Measurements from ENCODE around the gene ENTPD1.
A peak's percentile ranks its signal among the peaks of the same experiment; 100 is the strongest.
"Not testable (repeated sequence)": the region's sequence is repeated elsewhere in the genome, so short reads cannot be mapped to it uniquely, and the experiment has no call there.

Gene ENTPD1

DNA sequence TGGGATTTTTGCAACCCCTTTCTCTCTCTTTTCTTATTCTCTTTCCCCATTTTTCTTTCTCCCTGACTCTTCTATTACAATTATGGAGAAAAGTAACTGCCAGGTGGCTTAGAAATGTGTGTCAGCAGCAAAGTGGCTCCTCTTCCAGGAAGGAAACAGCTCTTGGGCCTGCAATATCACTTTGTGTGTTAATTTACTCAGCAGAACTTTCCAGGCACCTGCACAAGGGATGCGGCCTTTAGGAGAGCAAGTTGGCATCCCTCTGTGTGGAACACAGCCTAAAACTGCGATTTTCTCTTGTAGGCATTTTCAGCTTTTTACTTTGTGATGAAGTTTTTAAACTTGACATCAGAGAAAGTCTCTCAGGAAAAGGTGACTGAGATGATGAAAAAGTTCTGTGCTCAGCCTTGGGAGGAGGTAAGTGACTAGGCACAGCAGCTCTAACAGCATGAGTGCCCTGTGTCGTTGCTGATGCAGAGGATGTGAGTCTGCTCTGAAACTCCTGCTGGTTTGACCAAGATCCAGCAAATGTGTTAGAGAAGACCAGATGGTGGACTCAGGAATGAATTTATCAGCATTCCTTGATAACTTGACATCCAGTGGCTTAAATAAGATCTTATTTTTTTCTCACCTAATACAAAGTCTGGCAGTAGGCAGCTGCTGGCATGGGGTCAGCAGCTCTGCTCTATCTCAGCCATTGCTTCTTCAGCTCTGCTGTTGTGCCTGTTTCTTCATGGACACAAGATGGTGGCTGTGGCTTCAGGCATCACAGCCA lies 104.4 kb downstream of the ENTPD1 start:
- DNase-seq (ENCODE audit: insufficient read length, low spot score) = no peak
- FAIRE-seq = no peak

DNA sequence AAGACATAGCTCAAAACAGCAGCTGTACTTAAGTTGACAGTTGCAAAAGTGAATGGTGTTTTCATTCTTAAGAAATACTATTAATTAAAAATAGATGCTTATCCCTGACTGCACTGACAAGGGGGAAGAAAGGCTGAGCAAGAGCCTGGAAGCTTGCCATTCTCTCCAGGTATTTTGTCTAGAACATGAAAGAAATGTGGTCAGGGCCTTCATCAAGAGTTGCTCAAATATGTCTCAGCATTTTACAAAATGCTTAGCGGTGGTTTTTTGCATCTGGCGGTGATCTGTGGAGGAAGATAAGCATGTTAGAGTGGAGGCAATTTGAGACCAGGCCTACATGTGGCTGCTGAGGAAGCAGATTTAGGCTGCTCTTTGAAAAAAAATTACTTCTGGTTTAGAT lies 105.4 kb downstream of the ENTPD1 start:
- DNase-seq (ENCODE audit: insufficient read length, low spot score) (no peak), FAIRE-seq (no peak)

DNA sequence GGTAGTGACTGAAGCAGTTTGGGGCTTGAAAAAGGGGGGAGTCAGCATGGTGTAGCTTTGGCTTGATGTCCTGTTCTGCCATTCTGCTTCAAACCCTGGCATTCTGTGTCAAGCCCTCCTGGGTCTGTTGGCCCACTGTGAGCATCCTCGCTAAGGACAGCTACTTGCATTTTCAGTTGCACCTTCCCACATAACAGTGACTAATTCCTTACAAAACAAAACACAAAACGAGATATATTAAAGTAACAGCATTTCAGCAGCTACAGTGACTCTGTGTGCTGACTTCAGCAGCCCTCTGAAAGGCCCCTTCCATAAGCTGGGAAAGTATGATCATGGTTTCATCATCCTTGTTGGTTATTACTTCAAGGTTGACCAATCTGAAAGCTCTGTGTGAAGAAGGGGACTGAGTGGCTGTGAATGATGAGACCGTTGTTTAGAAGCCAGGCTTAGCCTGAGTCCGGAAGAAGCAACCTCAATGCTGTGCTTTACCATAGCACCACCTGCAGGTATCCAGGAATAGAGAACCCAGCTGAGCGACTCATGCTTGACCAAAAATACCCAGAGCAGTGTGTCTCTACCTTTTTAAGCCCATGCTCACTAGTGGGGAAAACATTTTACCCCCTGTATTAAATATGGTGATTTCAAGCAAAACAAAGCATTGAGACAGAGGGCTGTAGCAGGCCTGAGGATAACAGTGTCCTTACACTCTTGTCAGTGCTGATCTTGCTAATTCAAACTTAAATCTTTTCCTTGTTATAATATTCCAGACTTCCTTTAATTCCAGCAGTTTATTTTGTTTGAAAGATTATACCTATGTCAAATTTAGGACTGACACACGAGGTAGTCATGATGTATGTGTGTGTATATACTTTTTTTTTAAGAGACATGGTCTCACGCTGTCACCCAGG lies 109.2 kb downstream of the ENTPD1 start:
- peak; percentile 45 for DNase-seq (ENCODE audit: insufficient read length, low spot score)
- no peak for FAIRE-seq

DNA sequence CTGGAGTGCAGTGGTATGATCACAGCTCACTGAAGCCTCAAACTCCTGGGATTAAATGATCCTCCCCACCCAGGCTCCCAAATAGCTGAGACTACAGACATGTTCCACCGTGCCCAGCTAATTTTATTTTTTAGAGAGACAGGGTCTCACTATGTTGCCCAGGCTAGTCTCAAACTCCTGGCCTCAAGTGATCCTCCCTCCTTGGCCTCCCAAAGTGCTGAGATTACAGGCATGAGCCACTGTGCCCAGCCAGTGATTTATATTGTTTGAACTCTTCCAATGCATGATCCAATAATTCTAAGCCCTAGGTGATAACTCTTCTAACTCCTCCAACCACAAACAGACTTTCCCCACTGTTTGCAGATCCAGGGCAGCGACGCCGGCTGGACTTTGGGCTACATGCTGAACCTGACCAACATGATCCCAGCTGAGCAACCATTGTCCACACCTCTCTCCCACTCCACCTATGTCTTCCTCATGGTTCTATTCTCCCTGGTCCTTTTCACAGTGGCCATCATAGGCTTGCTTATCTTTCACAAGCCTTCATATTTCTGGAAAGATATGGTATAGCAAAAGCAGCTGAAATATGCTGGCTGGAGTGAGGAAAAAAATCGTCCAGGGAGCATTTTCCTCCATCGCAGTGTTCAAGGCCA lies 110.0 kb downstream of the ENTPD1 start:
- FAIRE-seq (no peak), DNase-seq (ENCODE audit: insufficient read length, low spot score) (no peak)

DNA sequence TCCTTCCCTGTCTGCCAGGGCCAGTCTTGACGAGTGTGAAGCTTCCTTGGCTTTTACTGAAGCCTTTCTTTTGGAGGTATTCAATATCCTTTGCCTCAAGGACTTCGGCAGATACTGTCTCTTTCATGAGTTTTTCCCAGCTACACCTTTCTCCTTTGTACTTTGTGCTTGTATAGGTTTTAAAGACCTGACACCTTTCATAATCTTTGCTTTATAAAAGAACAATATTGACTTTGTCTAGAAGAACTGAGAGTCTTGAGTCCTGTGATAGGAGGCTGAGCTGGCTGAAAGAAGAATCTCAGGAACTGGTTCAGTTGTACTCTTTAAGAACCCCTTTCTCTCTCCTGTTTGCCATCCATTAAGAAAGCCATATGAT lies 110.5 kb downstream of the ENTPD1 start:
- DNase-seq (ENCODE audit: insufficient read length, low spot score) (no peak), FAIRE-seq (no peak)

DNA sequence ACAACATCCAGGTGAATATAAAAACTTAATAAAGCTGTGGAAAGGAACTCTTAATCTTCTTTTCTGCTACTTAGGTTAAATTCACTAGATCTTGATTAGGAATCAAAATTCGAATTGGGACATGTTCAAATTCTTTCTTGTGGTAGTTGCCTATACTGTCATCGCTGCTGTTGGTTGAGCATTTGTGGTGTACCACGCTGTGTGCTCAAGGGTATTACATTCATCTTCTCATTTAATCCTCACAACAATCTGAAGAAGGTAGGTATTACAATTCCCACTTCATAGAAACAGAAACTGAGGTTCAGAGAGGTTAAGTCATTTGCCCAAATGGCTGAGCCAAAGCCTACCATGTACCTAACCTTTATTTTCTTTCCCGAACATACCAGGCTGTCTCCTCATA lies 111.9 kb downstream of the ENTPD1 start:
- DNase-seq (ENCODE audit: insufficient read length, low spot score) (no peak), FAIRE-seq (no peak)

DNA sequence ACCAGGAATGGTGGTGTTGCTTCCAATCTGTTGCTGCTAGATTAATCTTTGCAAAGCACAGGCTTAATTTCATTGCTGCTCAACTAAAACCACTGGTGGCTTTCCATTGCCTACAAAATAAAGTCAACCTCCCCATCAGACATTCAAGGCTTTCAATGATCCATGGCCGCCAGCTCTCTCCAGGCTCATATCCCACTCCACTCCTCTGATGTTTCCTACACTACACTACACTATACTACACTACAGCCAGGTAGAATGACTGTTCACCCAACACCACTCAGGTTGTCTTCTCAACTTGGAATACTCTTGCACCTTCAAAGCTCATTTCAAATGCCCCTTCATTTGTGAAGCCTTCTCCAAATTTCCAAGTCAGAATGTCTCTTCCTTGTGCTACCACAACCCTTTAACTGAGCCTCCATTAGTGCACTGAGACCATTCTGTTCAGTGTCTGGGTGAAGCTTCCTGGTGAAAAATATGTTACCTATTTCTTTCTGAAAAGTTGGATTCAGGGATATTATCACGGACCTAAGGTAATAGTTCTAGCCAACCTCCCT lies 116.3 kb downstream of the ENTPD1 start:
- FAIRE-seq = no peak

DNA sequence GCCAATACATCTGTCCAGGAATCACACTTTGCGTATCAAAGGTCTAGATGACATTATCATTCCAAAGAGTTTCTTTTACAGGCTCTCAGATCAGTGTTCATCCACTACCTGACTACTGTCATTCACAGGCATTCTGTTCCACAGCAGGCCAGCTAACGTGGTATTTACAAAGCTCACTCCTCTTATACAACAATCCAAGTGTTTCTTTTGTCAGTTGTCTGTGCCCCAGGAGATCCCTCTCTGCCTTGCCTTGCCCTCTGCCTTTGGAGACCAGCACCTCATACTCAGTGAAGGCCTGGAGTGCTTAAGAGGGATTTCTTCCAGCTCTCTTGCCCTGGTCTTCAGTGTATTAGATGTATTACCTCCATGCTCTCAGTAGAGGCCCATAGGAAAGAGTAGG lies 117.2 kb downstream of the ENTPD1 start:
- FAIRE-seq = no peak
- no peak for DNase-seq (ENCODE audit: insufficient read length, low spot score)

More for the DNA sequence above, 116.3 kb downstream of the ENTPD1 start:
- DNase-seq (ENCODE audit: insufficient read length, low spot score) = no peak

DNA sequence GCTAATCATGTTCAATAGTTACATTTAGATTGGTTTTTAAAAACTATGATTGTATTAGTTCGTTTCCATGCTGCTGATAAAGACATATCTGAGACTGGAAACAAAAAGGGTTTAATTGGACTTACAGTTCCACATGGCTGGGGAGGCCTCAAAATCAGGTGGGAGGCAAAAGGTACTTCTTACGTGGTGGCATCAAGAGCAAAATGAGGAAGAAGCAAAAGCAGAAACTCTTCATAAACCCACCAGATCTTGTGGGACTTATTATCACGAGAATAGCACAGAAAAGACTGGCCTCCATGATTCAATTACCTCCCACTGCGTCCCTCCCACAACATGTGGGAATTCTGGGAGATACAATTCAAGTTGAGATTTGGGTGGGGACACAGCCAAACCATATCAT lies 117.7 kb downstream of the ENTPD1 start:
- FAIRE-seq (no peak), DNase-seq (ENCODE audit: insufficient read length, low spot score) (no peak)

DNA sequence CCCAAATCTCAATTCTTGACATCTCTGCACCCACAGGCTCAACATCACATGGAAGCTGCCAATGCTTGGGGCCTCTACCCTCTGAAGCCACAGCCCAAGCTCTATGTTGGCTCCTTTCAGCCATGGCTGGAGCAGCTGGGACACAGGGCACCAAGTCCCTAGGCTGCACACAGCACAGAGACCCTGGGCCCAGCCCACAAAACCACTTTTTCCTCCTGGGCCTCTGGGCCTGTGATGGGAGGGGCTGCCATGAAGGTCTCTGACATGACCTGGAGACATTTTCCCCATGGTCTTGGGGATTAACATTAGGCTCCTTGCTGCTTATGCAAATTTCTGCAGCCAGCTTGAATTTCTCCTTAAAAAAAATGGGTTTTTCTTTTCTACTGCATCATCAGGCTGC lies 118.8 kb downstream of the ENTPD1 start:
- not testable (repeated sequence) for FAIRE-seq; DNase-seq (ENCODE audit: insufficient read length, low spot score)

DNA sequence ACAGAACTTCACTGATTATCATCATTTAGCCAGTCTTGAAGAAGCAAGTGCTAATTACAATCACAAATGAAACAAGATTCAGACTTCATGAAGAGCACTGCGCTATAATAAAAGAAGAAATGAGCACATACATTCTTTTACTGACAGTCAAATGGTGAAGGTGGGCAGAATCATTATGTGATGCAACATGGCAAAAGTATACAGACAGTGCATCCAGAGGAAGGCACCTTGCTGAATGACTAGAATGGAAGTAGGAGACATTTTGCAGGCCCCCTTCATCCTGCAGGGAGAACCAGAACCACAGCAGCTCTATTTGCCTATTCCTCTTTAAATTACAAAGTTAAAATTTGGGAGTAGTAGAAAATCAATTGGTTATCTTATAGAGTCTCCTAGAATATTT lies 120.8 kb downstream of the ENTPD1 start:
- no peak for DNase-seq (ENCODE audit: insufficient read length, low spot score)
- FAIRE-seq = no peak

DNA sequence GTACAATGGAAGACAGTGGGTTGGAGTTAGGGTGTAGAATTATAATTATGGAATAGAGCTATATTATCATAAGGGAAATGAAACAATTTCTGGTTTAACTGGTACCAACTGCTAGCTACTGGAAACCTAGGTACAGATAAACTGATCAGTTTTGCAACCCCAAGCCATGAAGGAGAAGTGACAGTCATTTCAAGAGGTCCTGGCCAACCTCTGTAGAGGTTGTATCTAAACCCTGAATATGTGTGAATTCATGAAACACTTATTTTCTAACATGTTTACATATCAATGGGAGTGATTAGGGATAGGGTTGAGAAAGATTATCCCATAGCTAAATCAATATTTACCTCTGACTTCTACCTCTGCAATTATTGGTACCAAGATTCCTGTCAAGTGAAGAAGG lies 121.9 kb downstream of the ENTPD1 start:
- FAIRE-seq (no peak), DNase-seq (ENCODE audit: insufficient read length, low spot score) (no peak)

DNA sequence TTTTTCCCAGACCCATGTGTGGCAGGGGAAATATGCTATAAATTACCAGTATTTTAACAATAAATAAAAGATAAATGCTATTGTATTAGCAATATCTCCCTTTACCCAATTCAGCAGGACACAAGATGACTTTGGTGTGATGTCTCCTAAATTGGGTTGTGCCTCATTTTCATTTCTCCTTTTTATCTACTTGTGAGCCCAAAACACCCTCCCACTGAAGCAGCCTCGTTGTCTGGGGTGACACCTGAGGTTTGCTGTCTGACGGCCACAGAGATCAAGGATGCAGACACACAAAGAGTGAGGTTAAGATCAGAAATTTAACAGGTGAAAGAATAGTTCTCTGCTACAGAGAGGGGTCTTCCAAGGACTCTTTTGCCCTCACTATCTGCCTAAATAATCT lies 124.7 kb downstream of the ENTPD1 start:
- DNase-seq (ENCODE audit: insufficient read length, low spot score) (no peak), FAIRE-seq (no peak)

DNA sequence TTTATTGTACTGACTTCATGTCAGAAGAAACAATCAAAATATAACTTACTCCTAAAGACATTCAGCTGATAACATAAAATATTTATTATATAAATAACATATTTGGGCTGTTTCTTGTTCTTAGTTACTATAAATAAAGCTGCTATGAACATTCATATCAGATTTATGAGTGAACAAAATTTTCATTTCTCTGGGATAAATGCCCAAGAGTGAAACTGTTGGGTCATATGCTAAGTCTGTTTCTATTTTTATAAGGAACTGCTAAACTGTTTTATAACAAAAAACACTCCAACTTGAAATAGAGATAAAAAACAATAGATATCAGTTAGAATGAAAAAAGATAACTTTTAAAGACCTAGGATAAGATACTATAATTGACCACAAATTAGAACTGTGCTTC lies 125.4 kb downstream of the ENTPD1 start:
- no peak for FAIRE-seq
- DNase-seq (ENCODE audit: insufficient read length, low spot score) = no peak

DNA sequence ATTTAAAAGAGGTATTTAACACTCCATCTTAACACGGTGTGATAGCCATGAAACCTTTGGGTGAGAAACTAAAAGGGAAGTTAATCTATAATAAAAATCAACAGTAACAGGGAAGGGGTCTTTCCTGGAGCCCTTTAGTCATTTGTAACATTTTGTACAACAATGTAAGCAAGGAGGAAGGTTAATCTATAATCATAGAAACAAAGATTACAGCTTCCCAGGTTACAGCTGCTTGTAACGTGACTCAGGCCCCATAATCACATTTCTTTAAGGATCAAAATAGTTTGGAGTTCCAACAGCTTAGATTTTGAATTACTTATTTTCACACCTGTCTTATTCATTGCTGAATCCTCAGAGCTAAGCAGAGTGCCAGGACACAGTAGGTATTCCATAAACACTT lies 133.9 kb downstream of the ENTPD1 start:
- DNase-seq (ENCODE audit: insufficient read length, low spot score) (no peak), FAIRE-seq (no peak)

DNA sequence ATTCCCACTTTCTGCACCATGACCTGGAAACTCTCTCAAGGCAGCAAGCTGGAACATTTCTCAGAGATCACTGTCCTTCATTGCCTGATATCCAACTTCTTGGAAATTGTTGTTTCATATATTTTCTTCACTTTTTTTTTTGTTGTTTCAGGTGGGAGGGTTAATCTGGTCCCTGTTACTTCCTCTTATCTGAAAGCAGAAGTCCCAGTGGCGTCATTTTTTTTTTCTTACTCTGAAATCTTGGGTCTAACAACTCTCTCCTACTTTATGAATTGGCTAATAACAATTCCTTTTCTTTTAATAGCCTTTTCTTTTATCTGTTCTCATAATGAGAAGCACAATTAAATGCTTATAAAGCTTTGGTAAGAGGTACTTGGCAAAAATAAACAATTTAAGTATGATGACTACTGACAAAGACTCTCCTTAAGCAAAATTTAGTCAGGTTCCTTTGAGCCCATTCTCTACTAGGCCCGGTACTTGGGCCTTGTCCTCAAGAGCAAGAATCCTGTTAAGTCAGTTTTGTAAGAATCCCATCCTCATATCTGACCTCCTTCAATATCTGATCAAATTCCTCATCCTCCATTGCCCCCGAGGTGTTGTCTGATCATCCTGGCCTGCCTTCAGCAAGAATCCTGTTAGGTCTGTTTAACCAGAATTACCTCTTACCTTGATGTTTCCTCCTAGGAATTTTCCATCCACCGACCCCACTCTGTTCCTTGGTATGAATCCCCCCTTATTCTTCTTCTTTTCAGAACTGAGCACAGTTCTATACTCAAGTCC lies 140.3 kb downstream of the ENTPD1 start:
- DNase-seq (ENCODE audit: insufficient read length, low spot score) = no peak
- FAIRE-seq = no peak

DNA sequence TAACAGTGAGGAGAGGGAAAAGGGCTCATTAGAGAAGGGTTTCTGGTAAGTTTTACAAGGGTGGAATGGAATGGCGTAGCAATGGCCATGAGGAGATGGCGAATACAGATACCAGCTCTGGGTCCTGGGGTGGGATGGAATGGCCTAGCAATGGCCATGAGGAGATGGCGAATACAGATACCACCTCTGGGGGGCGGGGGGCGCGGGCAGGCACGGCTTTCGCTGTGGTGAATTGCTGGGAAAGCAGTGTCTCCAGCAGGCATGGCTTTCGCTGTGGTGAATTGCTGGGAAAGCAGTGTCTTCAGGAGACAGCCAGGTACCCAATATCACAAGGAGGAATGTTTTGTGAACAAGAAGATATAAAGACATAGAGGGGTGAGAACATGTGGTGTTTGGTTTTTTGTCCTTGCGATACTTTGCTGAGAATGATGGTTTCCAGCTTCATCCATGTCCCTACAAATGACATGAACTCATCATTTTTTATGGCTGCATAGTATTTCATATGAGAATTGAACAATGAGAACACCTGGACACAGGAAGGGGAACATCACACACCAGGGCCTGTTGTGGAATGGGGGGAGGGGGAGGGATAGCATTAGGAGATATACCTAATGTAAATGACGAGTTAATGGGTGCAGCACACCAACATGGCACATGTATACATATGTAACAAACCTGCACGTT lies 150.1 kb downstream of the ENTPD1 start:
- DNase-seq (ENCODE audit: insufficient read length, low spot score) = not testable (repeated sequence)

DNA sequence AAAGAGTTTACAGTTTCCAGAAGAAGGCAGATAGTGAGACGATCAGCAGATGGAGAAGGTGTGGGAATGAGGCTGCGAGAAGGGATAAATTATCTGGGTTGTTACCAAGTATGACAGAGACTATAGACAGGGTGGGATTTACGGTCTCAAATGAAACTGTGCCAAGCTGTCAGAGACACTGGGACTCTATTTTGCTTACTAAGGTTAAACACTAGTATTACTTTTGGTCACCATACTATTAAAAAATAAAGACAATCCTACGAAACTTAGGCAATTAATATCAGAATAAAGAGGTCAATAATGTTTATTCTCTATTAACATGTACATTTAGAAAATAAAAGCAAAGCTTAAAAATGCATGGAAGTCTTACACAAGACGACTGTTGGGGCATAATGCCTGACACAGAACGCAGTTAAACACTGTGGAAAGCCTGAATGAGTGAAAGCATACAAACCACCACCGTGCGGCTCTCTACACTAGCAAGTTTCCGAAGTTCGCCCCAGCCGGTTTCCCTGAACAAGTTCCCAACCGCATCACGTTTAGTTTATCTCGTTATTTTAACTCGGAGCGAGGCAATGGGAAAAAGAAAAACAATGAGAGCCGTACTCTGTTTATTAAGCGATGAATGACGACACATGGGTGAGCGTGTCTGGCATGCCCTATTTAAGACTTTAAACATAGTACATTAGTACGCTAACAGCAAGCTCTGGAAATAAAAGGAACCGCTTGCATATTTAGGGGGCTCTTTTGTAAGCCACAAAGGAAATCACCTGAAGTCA lies 150.9 kb downstream of the ENTPD1 start:
- DNase-seq (ENCODE audit: insufficient read length, low spot score) (peak; percentile 38), FAIRE-seq (no peak)

More for the DNA sequence above, 150.1 kb downstream of the ENTPD1 start:
- FAIRE-seq = not testable (repeated sequence)

All from HTR-8/SVneo (cell line).